Panc1 (cell line): ENCODE data around the gene CFAP100. TPM values are rescaled to one million over a fixed set of nuclear protein-coding genes. Genes with fewer than 3 reads are reported as not detected.

Source experiments
- ATAC-seq: fragments of 200-7000 bp; cut with Tn5 transposase; 2 replicates; pipeline ENCODE4 v1.9.1; 2020; ENCODE audit warnings: mild to moderate bottlenecking, moderate library complexity
- BruUV-seq: library from RNA; stranded (reverse); fragments of 400-500 nt; replicated peaks from 2 replicates; lab custom pipeline; 2021; lab: Mats Ljungman, UMichigan
- CTCF ChIA-PET: fragments of 300-600 bp; sonication (Branson Sonifier 250); formaldehyde crosslinking; loops from one replicate; lab custom pipeline; 2022; ENCODE audit warnings: antibody characterized with exemption; lab: Charles Lee
- POLR2A ChIA-PET: fragments of 300-600 bp; sonication (Branson Sonifier 250); formaldehyde crosslinking; loops from one replicate; lab custom pipeline; 2022; ENCODE audit warnings: antibody characterized with exemption; lab: Charles Lee
- DNase-seq: peaks from one replicate; pipeline ENCODE4 v3.0.0-alpha.2; 2010; ENCODE audit warnings: low read depth, low spot score
- H3K27ac ChIP-seq: 2 replicates; pipeline ENCODE4 v1.5.1; 2011; ENCODE audit warnings: mild to moderate bottlenecking, low read length, inconsistent platforms
- H3K27me3 ChIP-seq: fragments of 200-500 bp; sonication (Bioruptor generic); 2 replicates; pipeline ENCODE4 v1.6.0; 2014; ENCODE audit warnings: low read length, inconsistent platforms; ENCODE audit not compliant: control insufficient read depth, insufficient read depth
- H3K36me3 ChIP-seq: fragments of 200-500 bp; sonication (Bioruptor generic); 2 replicates; pipeline ENCODE4 v1.5.1; 2014; ENCODE audit warnings: inconsistent platforms, mild to moderate bottlenecking, low read length, moderate library complexity; ENCODE audit not compliant: control insufficient read depth, insufficient read depth
- H3K4me1 ChIP-seq: 2 replicates; pipeline ENCODE4 v1.5.1; 2011; ENCODE audit warnings: inconsistent platforms, mild to moderate bottlenecking, low read length, moderate library complexity; ENCODE audit not compliant: control insufficient read depth, insufficient read depth
- H3K4me3 ChIP-seq, 2 experiments: 2 replicates each; pipeline ENCODE4 v1.5.1; 2011 to 2012; ENCODE audit warnings: low read depth in 2 of 2, low read length in 2 of 2, mild to moderate bottlenecking in 2 of 2, inconsistent platforms in 1 of 2, moderate library complexity in 1 of 2
- H3K9me3 ChIP-seq: fragments of 200-500 bp; sonication (Bioruptor generic); 2 replicates; pipeline ENCODE4 v1.5.1; 2014; ENCODE audit warnings: low read depth, mild to moderate bottlenecking, inconsistent platforms, low read length, moderate library complexity; ENCODE audit not compliant: control insufficient read depth, insufficient read depth
- CTCF ChIP-seq: fragments of 450-650 bp; IDR thresholded peaks from 2 replicates; pipeline ENCODE4 v1.5.1; 2017; ENCODE audit warnings: mild to moderate bottlenecking
- POLR2AphosphoS5 ChIP-seq: IDR thresholded peaks from 2 replicates; pipeline ENCODE4 v1.6.1; 2012; ENCODE audit warnings: mild to moderate bottlenecking, low read depth, low read length, moderate library complexity
- REST ChIP-seq, 2 experiments: IDR thresholded peaks; 2 replicates each; pipeline ENCODE4 v1.6.1; 2011 to 2012; ENCODE audit warnings: low read depth in 2 of 2, control low read depth in 1 of 2, low read length in 1 of 2, mild to moderate bottlenecking in 1 of 2, moderate library complexity in 1 of 2; ENCODE audit not compliant: insufficient read depth in 1 of 2
- SIN3A ChIP-seq: IDR thresholded peaks from 2 replicates; pipeline ENCODE4 v1.6.1; 2012; ENCODE audit warnings: low read depth, mild to moderate bottlenecking, low read length, moderate library complexity, borderline replicate concordance; ENCODE audit not compliant: insufficient read depth
- TCF7L2 ChIP-seq: IDR thresholded peaks from 2 replicates; pipeline ENCODE4 v1.6.1; 2011; ENCODE audit warnings: mild to moderate bottlenecking, low read depth, low read length, inconsistent platforms
- in situ Hi-C: cut with HindIII; loops from 2 replicates; pipeline ENCODE4 v1.10.0; 2016; ENCODE audit warnings: low sequenced_read_pairs, low pct_unique_long_range_greater_than_20kb
- intact Hi-C: fragments of 100-400 bp; cut with micrococcal nuclease; formaldehyde crosslinking; loops from one replicate; pipeline ENCODE4 v1.10.0; 2022; ENCODE audit not compliant: unreplicated experiment
- total RNA-seq: library from RNA; stranded (reverse); gene quantifications from one replicate; pipeline ENCODE4 v1.2.1, GENCODE V29; 2021; ENCODE audit not compliant: unreplicated experiment

The CFAP100 gene
- total RNA-seq, 1 experiment from 2014 or later: not detected

GRCh38 chr3:126347543-126348161, 47.1 kb upstream of the CFAP100 start:
- no peak for ATAC-seq
- TF ChIP-seq SIN3A (no peak), CTCF (no peak), REST (IDR thresholded peaks at IDR 0.05; ENCODE audit: insufficient read depth in 1 of 2, low read depth in 2 of 2, low read length in 1 of 2) (no peak), POLR2AphosphoS5 (no peak), TCF7L2 (no peak)
- in situ Hi-C loops: no loop called here
- H3K27ac ChIP-seq: no peak overlapping the region
- BruUV-seq: no TSS peak
- no peaks in the 10 kb centered on the region for H3K27me3 ChIP-seq
- no peaks in the 10 kb centered on the region for H3K9me3 ChIP-seq
- POLR2A ChIA-PET: no interaction called here
- H3K4me3 ChIP-seq: no peak overlapping the region
- H3K36me3 ChIP-seq: no peaks in the 10 kb centered on the region
- H3K4me1 ChIP-seq: no peaks in the 10 kb centered on the region
- DNase-seq: no peak
- intact Hi-C loops: no loop called here
- CTCF ChIA-PET: no interaction called here

- no peak overlapping the region for H3K27ac ChIP-seq
- ChIA-PET CTCF (interaction anchor here (0.7 kb wide), 1 partner anchor 243 kb away, joined by 3 read pairs; no protein-coding TSS in a partner anchor), POLR2A (no interaction called here)
- intact Hi-C loops: no loop called here
- H3K9me3 ChIP-seq: no peaks in the 10 kb centered on the region
- no peak overlapping the region for H3K4me3 ChIP-seq
- no peaks in the 10 kb centered on the region for H3K36me3 ChIP-seq
- H3K4me1 ChIP-seq: no peaks in the 10 kb centered on the region
- no peak for TF ChIP-seq POLR2AphosphoS5
- no peak for TF ChIP-seq SIN3A
- no peak for TF ChIP-seq CTCF
- no peak for TF ChIP-seq REST (IDR thresholded peaks at IDR 0.05; ENCODE audit: insufficient read depth in 1 of 2, low read depth in 2 of 2, low read length in 1 of 2)
- TF ChIP-seq TCF7L2: no peak
- no peaks in the 10 kb centered on the region for H3K27me3 ChIP-seq
- no peak for ATAC-seq
- no peak for DNase-seq
- in situ Hi-C loops: no loop called here
- BruUV-seq: no TSS peak
These were observed 46.3 kb upstream of the CFAP100 start for GRCh38 chr3:126348308-126348920.
